IMR-90 (cell line): Measurements from ENCODE around the gene CCR8. TPM values are rescaled to one million over a fixed set of nuclear protein-coding genes. Genes with fewer than 3 reads are reported as not detected.

Source experiments
- ATAC-seq: fragments of 200-7000 bp; cut with Tn5 transposase; 2 replicates; pipeline ENCODE4 v1.9.1; 2020; ENCODE audit warnings: low read depth, mild to moderate bottlenecking, moderate library complexity
- BruUV-seq: library from RNA; stranded (reverse); fragments of 400-500 nt; replicated peaks from 2 replicates; lab custom pipeline; 2021; lab: Mats Ljungman, UMichigan
- CTCF ChIA-PET: fragments of 300-600 bp; formaldehyde crosslinking; extraction: SDS; loops from one replicate; lab custom pipeline; 2021; ENCODE audit warnings: antibody characterized with exemption; lab: Yijun Ruan, JAX
- POLR2A ChIA-PET: fragments of 300-600 bp; sonication (Branson Sonifier 250); formaldehyde crosslinking; loops from one replicate; lab custom pipeline; 2022; ENCODE audit warnings: antibody characterized with exemption; ENCODE audit not compliant: unreplicated experiment; lab: Charles Lee
- DNase-seq: peaks from one replicate; pipeline ENCODE4 v3.0.0; 2013
- H2AFZ ChIP-seq: replicated peaks from 2 replicates; pipeline ENCODE3; 2013; ENCODE audit warnings: low read length, mild to moderate bottlenecking; ENCODE audit not compliant: poor library complexity
- H2AK5ac ChIP-seq: 2 replicates; pipeline ENCODE4 v1.6.1; 2013; ENCODE audit warnings: low read depth, low read length, inconsistent platforms
- H2AK9ac ChIP-seq: replicated peaks from 2 replicates; pipeline ENCODE3; 2013; ENCODE audit warnings: mild to moderate bottlenecking, low read depth, low read length, moderate library complexity; ENCODE audit not compliant: poor library complexity
- H2BK120ac ChIP-seq: 2 replicates; pipeline ENCODE4 v1.6.1; 2013; ENCODE audit warnings: low read depth, low read length, inconsistent platforms
- H2BK15ac ChIP-seq: 3 replicates; pipeline ENCODE4 v1.6.1; 2013; ENCODE audit warnings: low read depth, low read length, inconsistent platforms
- H2BK20ac ChIP-seq: 2 replicates; pipeline ENCODE4 v1.6.1; 2013; ENCODE audit warnings: low read depth, mild to moderate bottlenecking, inconsistent platforms, low read length, moderate library complexity
- H2BK5ac ChIP-seq: 2 replicates; pipeline ENCODE4 v1.6.1; 2013; ENCODE audit warnings: mild to moderate bottlenecking, low read depth, low read length, inconsistent platforms; ENCODE audit not compliant: poor library complexity, severe bottlenecking
- H3K14ac ChIP-seq: replicated peaks from 2 replicates; pipeline ENCODE4 v1.6.1; 2013; ENCODE audit warnings: low read depth, low read length, inconsistent platforms
- H3K18ac ChIP-seq: 2 replicates; pipeline ENCODE4 v1.6.1; 2013; ENCODE audit warnings: low read depth, low read length, control low read depth
- H3K23ac ChIP-seq: 2 replicates; pipeline ENCODE4 v1.6.1; 2013; ENCODE audit warnings: low read depth, low read length, inconsistent platforms
- H3K27ac ChIP-seq: 2 replicates; pipeline ENCODE4 v1.5.1; 2013; ENCODE audit warnings: mild to moderate bottlenecking, control low read depth, low read length; ENCODE audit not compliant: insufficient read depth
- H3K27me3 ChIP-seq: 2 replicates; pipeline ENCODE4 v1.6.1; 2013; ENCODE audit warnings: low read length; ENCODE audit not compliant: control insufficient read depth, insufficient read depth
- H3K36me3 ChIP-seq: 2 replicates; pipeline ENCODE4 v1.6.1; 2013; ENCODE audit warnings: low read length, mixed read lengths; ENCODE audit not compliant: control insufficient read depth, insufficient read depth
- H3K4ac ChIP-seq: 2 replicates; pipeline ENCODE4 v1.6.1; 2013; ENCODE audit warnings: low read depth, low read length, inconsistent platforms
- H3K4me1 ChIP-seq: 2 replicates; pipeline ENCODE4 v1.6.1; 2013; ENCODE audit warnings: low read length, mixed read lengths; ENCODE audit not compliant: control insufficient read depth, insufficient read depth
- H3K4me2 ChIP-seq: 2 replicates; pipeline ENCODE4 v1.6.1; 2013; ENCODE audit warnings: low read depth, mild to moderate bottlenecking, control low read depth, low read length, moderate library complexity
- H3K4me3 ChIP-seq: 2 replicates; pipeline ENCODE4 v1.5.1; 2013; ENCODE audit warnings: low read depth, mild to moderate bottlenecking, control low read depth, low read length, moderate library complexity; ENCODE audit not compliant: insufficient read depth
- H3K56ac ChIP-seq: 2 replicates; pipeline ENCODE4 v1.6.1; 2013; ENCODE audit warnings: low read length, inconsistent platforms; ENCODE audit not compliant: insufficient read depth; ENCODE audit errors: extremely low read depth
- H3K79me1 ChIP-seq, 2 experiments: 2 replicates each; pipeline ENCODE4 v1.6.1; 2013; ENCODE audit warnings: low read length in 2 of 2, inconsistent platforms in 1 of 2, low read depth in 1 of 2
- H3K9ac ChIP-seq: 2 replicates; pipeline ENCODE4 v1.6.1; 2013; ENCODE audit warnings: low read depth, low read length, control low read depth
- H3K9me1 ChIP-seq: 2 replicates; pipeline ENCODE4 v1.6.1; 2013; ENCODE audit warnings: low read length, inconsistent platforms; ENCODE audit not compliant: insufficient read depth
- H3K9me3 ChIP-seq: 2 replicates; pipeline ENCODE4 v1.6.1; 2013; ENCODE audit warnings: low read length; ENCODE audit not compliant: control insufficient read depth, insufficient read depth
- H4K20me1 ChIP-seq: 2 replicates; pipeline ENCODE4 v1.6.1; 2013; ENCODE audit warnings: low read length, inconsistent platforms; ENCODE audit not compliant: insufficient read depth
- H4K5ac ChIP-seq: 2 replicates; pipeline ENCODE4 v1.6.1; 2013; ENCODE audit warnings: mild to moderate bottlenecking, low read depth, low read length, control low read depth
- H4K8ac ChIP-seq, 2 experiments: 2 replicates each; pipeline ENCODE4 v1.6.1; 2013; ENCODE audit warnings: low read depth in 2 of 2, low read length in 2 of 2, control low read depth in 1 of 2, inconsistent platforms in 1 of 2
- H4K91ac ChIP-seq: 2 replicates; pipeline ENCODE4 v1.6.1; 2013; ENCODE audit warnings: low read depth, low read length, inconsistent platforms; ENCODE audit not compliant: insufficient read depth
- MAZ ChIP-seq: IDR thresholded peaks from 2 replicates; pipeline ENCODE4 v1.6.1; 2012; ENCODE audit warnings: low read depth, mild to moderate bottlenecking, low read length, improper control_type of control experiment, moderate library complexity, borderline replicate concordance
- WGBS, 2 experiments: methylation state at CpG; one replicate each; pipeline versions ENCODE4 v1.1.5 to v1.1.7; 2013; ENCODE audit warnings: missing lambda C conversion rate in 2 of 2; ENCODE audit not compliant: insufficient read length in 1 of 2; ENCODE audit errors: extremely low coverage in 2 of 2; 5-methylcytosine and 5-hydroxymethylcytosine counted together
- dilution Hi-C: fragments of 300-500 bp; cut with HindIII; formaldehyde crosslinking; loops from one replicate; pipeline ENCODE4 v1.14.3; 2018; ENCODE audit warnings: low sequenced_read_pairs; ENCODE audit not compliant: unreplicated experiment
- in situ Hi-C: fragments of 300-500 bp; cut with MboI; formaldehyde crosslinking; loops from 3 replicates; pipeline ENCODE4 v1.14.3; 2019; ENCODE audit warnings: low sequenced_read_pairs, inconsistent platforms, mixed read lengths
- intact Hi-C: fragments of 100-400 bp; cut with micrococcal nuclease; formaldehyde crosslinking; loops from 2 replicates; pipeline ENCODE4 v1.10.0; 2022
- polyA plus RNA-seq, 3 experiments: library from polyadenylated mRNA; depleted of rRNA; stranded (reverse); fragments of >200 nt; gene quantifications; 2 replicates each; pipeline ENCODE4 v1.2.3, GENCODE V29; 2012; ENCODE audit warnings: low replicate concordance in 1 of 3
- total RNA-seq: library from RNA; depleted of rRNA; stranded (reverse); fragments of >200 nt; gene quantifications from 2 replicates; pipeline ENCODE4 v1.2.3, GENCODE V29; 2012

The CCR8 gene
- total and polyA plus RNA-seq, 2 of the 4 experiments (the other 2 are of a cell fraction), result not detected

DNA sequence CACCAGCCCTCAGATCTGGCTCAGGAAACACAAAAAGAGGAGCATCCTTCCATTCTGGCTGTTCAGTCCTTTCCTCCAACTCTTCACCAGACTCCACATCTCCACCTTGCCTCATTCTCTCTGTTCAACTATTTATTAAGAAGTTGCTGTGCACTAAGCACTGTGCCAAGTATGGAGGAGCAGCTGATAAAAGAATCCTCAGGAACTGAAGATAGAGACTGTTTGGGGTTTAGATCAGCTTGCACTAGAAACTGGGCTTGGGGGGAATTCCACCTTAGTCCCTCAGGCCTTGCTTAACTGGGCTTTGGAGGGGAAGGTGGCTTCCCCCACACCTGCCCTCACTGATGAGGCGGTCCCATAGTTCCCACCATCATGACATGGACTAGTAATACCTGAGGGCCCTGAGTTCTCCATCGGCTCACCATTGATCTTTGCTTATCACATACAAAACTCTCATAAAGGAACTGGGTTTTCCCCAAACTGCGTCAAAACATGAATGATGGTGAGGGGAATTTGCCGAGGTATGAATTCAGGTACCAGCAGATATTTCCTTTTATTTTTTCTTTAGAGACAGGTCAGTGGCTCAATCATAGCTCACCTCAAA is 1.7 kb upstream of the CCR8 start:
- no peaks in the 10 kb centered on the region for H3K4me1 ChIP-seq
- H3K79me1 ChIP-seq, result no peaks in the 10 kb centered on the region
- no CpG with 5 or more reads among the region's 4 CpGs for WGBS, 2 experiments
- H3K9ac ChIP-seq, result no peak overlapping the region
- DNase-seq, result no peak
- no peak overlapping the region for H4K5ac ChIP-seq
- no peak overlapping the region for H2BK15ac ChIP-seq
- no peak overlapping the region for H4K91ac ChIP-seq
- H2AFZ ChIP-seq, result no peak overlapping the region
- no peaks in the 10 kb centered on the region; the same call in none of the 2 replicates for H3K27me3 ChIP-seq
- no peak overlapping the region for H3K4ac ChIP-seq
- intact Hi-C loops, result no loop called here
- POLR2A ChIA-PET, result no interaction called here
- dilution Hi-C loops, result no loop called here
- no peak overlapping the region for H4K8ac ChIP-seq
- H3K4me2 ChIP-seq, result no peak overlapping the region
- CTCF ChIA-PET, result no interaction called here
- no peak overlapping the region for H3K14ac ChIP-seq
- H3K27ac ChIP-seq, result no peak overlapping the region
- H2AK5ac ChIP-seq, result no peak overlapping the region
- no peak overlapping the region for H2BK5ac ChIP-seq
- no peak overlapping the region for H3K56ac ChIP-seq
- no peaks in the 10 kb centered on the region for H3K9me1 ChIP-seq
- no peak for TF ChIP-seq MAZ
- no peak overlapping the region for H3K4me3 ChIP-seq
- no peak overlapping the region for H2AK9ac ChIP-seq
- in situ Hi-C loops, result no loop called here
- BruUV-seq, result no TSS peak
- ATAC-seq, result no peak
- no peak overlapping the region for H3K18ac ChIP-seq
- H4K20me1 ChIP-seq, result no peaks in the 10 kb centered on the region
- no peak overlapping the region for H3K23ac ChIP-seq
- no peak overlapping the region for H2BK120ac ChIP-seq
- H3K9me3 ChIP-seq, result no peaks in the 10 kb centered on the region
- no peaks in the 10 kb centered on the region for H3K36me3 ChIP-seq
- H2BK20ac ChIP-seq, result no peak overlapping the region
